Smooth muscle cell of the brain vasculature (primary cell): ENCODE data around the gene MRPL33.
A peak's percentile ranks its signal among the peaks of the same experiment; 100 is the strongest.

Experiments used
- DNase-seq: peaks from one replicate; pipeline ENCODE4 v3.0.0-alpha.2; 2012; ENCODE audit warnings: low read depth, low spot score

Gene MRPL33

GRCh38 chr2:27771548-27772335, at the start of gene MRPL33:
TSS of gene MRPL33 (plus strand) at chr2:27771719. CDS start at chr2:27771778, 59 bp downstream.
- DNase-seq: peak; percentile 69

GRCh38 chr2:27721884-27722485, 49.5 kb upstream of the MRPL33 start:
- DNase-seq: no peak

- no peak for DNase-seq
Observed at GRCh38 chr2:27723372-27724144, 48.0 kb upstream of the MRPL33 start.

GRCh38 chr2:27724191-27724590, 47.3 kb upstream of the MRPL33 start:
- DNase-seq: no peak

- DNase-seq: no peak
Observed at GRCh38 chr2:27724905-27725701, 46.4 kb upstream of the MRPL33 start.

- no peak for DNase-seq
Observed at GRCh38 chr2:27727257-27727656, 44.3 kb upstream of the MRPL33 start.

GRCh38 chr2:27728081-27728858, 43.2 kb upstream of the MRPL33 start:
- DNase-seq: no peak

GRCh38 chr2:27729198-27729597, 42.3 kb upstream of the MRPL33 start:
- no peak for DNase-seq

- DNase-seq: no peak
Observed at GRCh38 chr2:27729614-27730013, 41.9 kb upstream of the MRPL33 start.

- no peak for DNase-seq
Observed at GRCh38 chr2:27730261-27730662, 41.3 kb upstream of the MRPL33 start.

- DNase-seq: no peak
Observed at GRCh38 chr2:27730980-27731691, 40.4 kb upstream of the MRPL33 start.

GRCh38 chr2:27734305-27734704, 37.2 kb upstream of the MRPL33 start:
- DNase-seq: no peak

- DNase-seq: no peak
Observed at GRCh38 chr2:27735263-27735904, 36.1 kb upstream of the MRPL33 start.

- DNase-seq: no peak
Observed at GRCh38 chr2:27736031-27736889, 35.3 kb upstream of the MRPL33 start.

GRCh38 chr2:27736890-27737204, 34.7 kb upstream of the MRPL33 start:
- no peak for DNase-seq

GRCh38 chr2:27737676-27738348, 33.7 kb upstream of the MRPL33 start:
- DNase-seq: no peak

GRCh38 chr2:27738349-27739057, 33.0 kb upstream of the MRPL33 start:
- DNase-seq: no peak

GRCh38 chr2:27739058-27739373, 32.5 kb upstream of the MRPL33 start:
- DNase-seq: no peak
